ENCODE measurements around the gene IL13RA1. TPM values are rescaled to one million over a fixed set of nuclear protein-coding genes. Genes with fewer than 3 reads are reported as not detected.

IL13RA1 gene
- 10 to 100 TPM; 13.9 to 46.8 (median 23.3) TPM for total RNA-seq
- polyA plus RNA-seq, result 10 to 100 TPM in 1 of 2 donors, 1 to 10 TPM in 1; 9.2 to 12.9 TPM

- Histone ChIP-seq H3K9me3 (no peaks in the 10 kb centered on the region), H3K4me1 (no peaks in the 10 kb centered on the region), H3K27ac (peak within 1 kb of the TSS; percentile 85 to 91 (median 90)), H3K4me3 (peak within 1 kb of the TSS; percentile 40 to 70 (median 68)), H3K27me3 (no peaks in the 10 kb centered on the region), H3K36me3 (no peaks in the 10 kb centered on the region)
- intact Hi-C loops (cut with DNase I), result no loop called here
- FAIRE-seq (peak; percentile 72), ATAC-seq (peak; percentile 89 to 94 (median 94)), DNase-seq (peak; percentile 77 to 89 (median 87))
- 1 to 36% methylated on average over 47 to 56 of the region's 56 CpGs for WGBS, 2 donors
- TF ChIP-seq, protein P1, sequence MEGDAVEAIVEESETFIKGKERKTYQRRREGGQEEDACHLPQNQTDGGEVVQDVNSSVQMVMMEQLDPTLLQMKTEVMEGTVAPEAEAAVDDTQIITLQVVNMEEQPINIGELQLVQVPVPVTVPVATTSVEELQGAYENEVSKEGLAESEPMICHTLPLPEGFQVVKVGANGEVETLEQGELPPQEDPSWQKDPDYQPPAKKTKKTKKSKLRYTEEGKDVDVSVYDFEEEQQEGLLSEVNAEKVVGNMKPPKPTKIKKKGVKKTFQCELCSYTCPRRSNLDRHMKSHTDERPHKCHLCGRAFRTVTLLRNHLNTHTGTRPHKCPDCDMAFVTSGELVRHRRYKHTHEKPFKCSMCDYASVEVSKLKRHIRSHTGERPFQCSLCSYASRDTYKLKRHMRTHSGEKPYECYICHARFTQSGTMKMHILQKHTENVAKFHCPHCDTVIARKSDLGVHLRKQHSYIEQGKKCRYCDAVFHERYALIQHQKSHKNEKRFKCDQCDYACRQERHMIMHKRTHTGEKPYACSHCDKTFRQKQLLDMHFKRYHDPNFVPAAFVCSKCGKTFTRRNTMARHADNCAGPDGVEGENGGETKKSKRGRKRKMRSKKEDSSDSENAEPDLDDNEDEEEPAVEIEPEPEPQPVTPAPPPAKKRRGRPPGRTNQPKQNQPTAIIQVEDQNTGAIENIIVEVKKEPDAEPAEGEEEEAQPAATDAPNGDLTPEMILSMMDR (IDR thresholded peaks at IDR 0.05), result no peak
Observed at GRCh38 chrX:118726887-118727685, at the start of gene IL13RA1. TSS of gene IL13RA1 (plus strand) at chrX:118727606. CDS start at chrX:118727639, 33 bp downstream.

- ATAC-seq, result no peak
- Histone ChIP-seq H3K27me3 (peaks cover 0 to 10% (median 0%) of the 10 kb centered on the region in 4 donors), H3K4me1 (no peaks in the 10 kb centered on the region), H3K4me3 (no peak overlapping the region), H3K36me3 (no peaks in the 10 kb centered on the region), H3K9me3 (no peaks in the 10 kb centered on the region), H3K27ac (no peak overlapping the region)
- no peak for DNase-seq
- WGBS, 2 donors, result 82 to 96% methylated on average over 1 of the region's 1 CpG
- TF ChIP-seq, protein P1 (IDR thresholded peaks at IDR 0.05), result no peak
- intact Hi-C loops (cut with DNase I), result no loop called here
- FAIRE-seq, result no peak
Observed at GRCh38 chrX:118679290-118679689, 48.1 kb upstream of the IL13RA1 start.

DNA sequence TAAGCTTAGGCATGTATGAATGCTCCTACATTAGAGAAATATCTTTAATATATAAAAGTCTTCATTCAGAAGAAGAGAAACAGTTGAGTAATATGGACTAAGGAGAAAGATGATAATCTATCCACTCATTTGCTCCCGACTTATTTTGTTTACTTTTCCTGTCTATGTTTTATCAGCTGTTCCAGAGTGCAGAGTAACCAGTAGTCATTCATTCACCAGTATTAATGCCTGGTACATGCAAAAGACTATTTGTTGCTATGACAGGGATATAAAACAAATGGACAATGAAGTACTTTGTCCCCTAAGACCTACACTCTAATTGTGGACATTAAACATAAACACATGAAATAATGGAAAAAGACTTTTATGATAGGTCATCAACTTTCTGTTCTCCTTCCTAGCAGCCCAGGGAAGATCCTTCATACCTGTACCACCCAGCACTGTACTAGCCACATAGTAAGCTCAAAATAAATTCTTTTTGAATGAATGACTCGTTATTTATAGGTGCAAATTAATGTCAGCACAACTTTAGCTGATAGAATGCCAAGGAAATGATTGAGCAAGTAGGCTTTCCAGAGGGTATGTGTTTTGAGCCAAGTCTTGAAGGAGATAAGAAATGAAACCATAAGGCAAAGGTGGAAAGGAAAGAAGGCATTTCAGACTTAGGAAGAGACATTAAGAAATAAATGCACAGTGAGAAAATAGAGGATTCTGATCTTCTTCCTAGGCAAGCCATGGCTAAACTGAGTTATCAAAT lies 45.0 kb upstream of the IL13RA1 start:
- Histone ChIP-seq H3K36me3 (no peaks in the 10 kb centered on the region), H3K27me3 (no peaks in the 10 kb centered on the region), H3K27ac (no peak overlapping the region), H3K4me3 (no peak overlapping the region), H3K4me1 (no peaks in the 10 kb centered on the region), H3K9me3 (no peaks in the 10 kb centered on the region)
- TF ChIP-seq, protein P1 (IDR thresholded peaks at IDR 0.05), result no peak
- DNase-seq (no peak), FAIRE-seq (peak; percentile 63), ATAC-seq (peak; percentile 67 to 81 (median 79))
- 4 to 5% methylated on average over 2 of the region's 2 CpGs for WGBS, 2 donors
- intact Hi-C loops (cut with DNase I), result no loop called here

GRCh38 chrX:118685393-118685792 lies 42.0 kb upstream of the IL13RA1 start:
- no peak overlapping the region for H3K27ac ChIP-seq
- ATAC-seq, result no peak
- no peak overlapping the region for H3K4me3 ChIP-seq
- no peak for FAIRE-seq
- H3K4me1 ChIP-seq, result no peaks in the 10 kb centered on the region
- H3K27me3 ChIP-seq, result no peaks in the 10 kb centered on the region
- TF ChIP-seq, protein P1 (IDR thresholded peaks at IDR 0.05), result no peak
- no peaks in the 10 kb centered on the region for H3K9me3 ChIP-seq
- intact Hi-C loops (cut with DNase I), result no loop called here
- DNase-seq, result no peak
- WGBS, 2 donors, result 59 to 62% methylated on average over 3 of the region's 3 CpGs
- no peaks in the 10 kb centered on the region for H3K36me3 ChIP-seq
